ENCODE results near the gene PLEKHH3. TPM values are rescaled to one million over a fixed set of nuclear protein-coding genes. Genes with fewer than 3 reads are reported as not detected.

PLEKHH3 gene
- total RNA-seq, 3 donors from 2014 or later, result 15.4 to 32.2 (median 24.6) TPM

DNA sequence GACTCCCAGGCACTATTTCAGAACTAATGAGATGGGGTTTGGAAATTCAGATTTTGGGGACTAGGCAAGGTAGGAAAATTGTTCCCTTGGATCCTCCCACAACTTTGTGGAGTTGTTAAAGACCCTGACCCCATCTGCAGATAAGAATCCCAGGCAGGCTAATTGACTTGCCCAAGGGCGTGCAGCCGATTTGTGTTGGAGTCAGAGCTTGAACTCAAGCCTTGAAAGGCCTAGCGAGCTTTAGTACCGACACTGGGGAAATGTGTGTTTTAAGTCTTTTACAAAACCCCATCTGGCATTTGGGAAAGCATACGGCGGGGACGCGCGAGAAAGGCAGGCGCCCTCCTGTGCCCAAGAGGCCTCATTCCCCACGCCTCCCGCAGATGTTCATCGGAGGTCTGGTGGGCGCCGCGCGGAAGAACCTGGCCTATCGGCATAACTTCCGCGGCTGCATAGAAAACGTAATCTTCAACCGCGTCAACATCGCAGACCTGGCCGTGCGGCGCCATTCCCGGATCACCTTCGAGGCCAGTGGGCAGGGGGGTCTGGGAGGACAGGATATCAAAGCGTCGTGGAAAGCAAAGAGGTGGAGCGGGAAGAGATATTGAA is 9.8 kb upstream of the PLEKHH3 start:
- TF ChIP-seq POLR2A (IDR thresholded peaks at IDR 0.05), result no peak
- TF ChIP-seq, protein P1, sequence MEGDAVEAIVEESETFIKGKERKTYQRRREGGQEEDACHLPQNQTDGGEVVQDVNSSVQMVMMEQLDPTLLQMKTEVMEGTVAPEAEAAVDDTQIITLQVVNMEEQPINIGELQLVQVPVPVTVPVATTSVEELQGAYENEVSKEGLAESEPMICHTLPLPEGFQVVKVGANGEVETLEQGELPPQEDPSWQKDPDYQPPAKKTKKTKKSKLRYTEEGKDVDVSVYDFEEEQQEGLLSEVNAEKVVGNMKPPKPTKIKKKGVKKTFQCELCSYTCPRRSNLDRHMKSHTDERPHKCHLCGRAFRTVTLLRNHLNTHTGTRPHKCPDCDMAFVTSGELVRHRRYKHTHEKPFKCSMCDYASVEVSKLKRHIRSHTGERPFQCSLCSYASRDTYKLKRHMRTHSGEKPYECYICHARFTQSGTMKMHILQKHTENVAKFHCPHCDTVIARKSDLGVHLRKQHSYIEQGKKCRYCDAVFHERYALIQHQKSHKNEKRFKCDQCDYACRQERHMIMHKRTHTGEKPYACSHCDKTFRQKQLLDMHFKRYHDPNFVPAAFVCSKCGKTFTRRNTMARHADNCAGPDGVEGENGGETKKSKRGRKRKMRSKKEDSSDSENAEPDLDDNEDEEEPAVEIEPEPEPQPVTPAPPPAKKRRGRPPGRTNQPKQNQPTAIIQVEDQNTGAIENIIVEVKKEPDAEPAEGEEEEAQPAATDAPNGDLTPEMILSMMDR (IDR thresholded peaks at IDR 0.05), result no peak
- no peak for TF ChIP-seq POLR2AphosphoS5 (IDR thresholded peaks at IDR 0.05)
- H3K9me3 ChIP-seq, result no peaks in the 10 kb centered on the region
- H3K4me1 ChIP-seq, result peaks cover 0 to 5% of the 10 kb centered on the region in 2 donors
- H3K27me3 ChIP-seq, result no peaks in the 10 kb centered on the region
- intact Hi-C loops (cut with DNase I; ENCODE audit: low total_unique reads), result no loop called here
- H3K36me3 ChIP-seq, result no peaks in the 10 kb centered on the region
- DNase-seq (ENCODE audit: low spot score in 2 of 2), result no peak
- no peak overlapping the region for H3K27ac ChIP-seq
- H3K4me3 ChIP-seq, result no peak overlapping the region

DNA sequence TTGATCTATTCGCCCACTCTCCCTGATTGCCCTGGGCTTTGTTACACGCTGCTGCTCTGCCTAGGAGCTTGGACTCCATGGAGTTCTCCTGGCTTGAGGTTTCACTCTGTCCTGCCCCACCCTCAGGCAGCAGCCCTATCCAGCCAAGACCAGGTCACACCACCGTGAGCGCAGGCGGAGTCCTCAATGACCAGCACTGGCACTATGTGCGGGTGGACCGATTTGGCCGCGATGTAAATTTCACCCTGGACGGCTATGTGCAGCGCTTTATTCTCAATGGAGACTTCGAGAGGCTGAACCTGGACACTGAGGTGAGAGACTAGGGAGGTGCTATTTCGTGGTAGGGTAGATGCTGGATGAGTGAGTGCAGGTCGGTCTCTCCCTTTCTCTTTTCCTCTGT is 9.0 kb upstream of the PLEKHH3 start:
- Histone ChIP-seq H3K4me3 (no peak overlapping the region), H3K9me3 (no peaks in the 10 kb centered on the region), H3K4me1 (peaks cover 0 to 5% of the 10 kb centered on the region in 2 donors), H3K36me3 (no peaks in the 10 kb centered on the region), H3K27me3 (no peaks in the 10 kb centered on the region), H3K27ac (no peak overlapping the region)
- no peak for DNase-seq (ENCODE audit: low spot score in 2 of 2)
- TF ChIP-seq, protein P1 (IDR thresholded peaks at IDR 0.05), result no peak
- TF ChIP-seq POLR2AphosphoS5 (IDR thresholded peaks at IDR 0.05), result no peak
- TF ChIP-seq POLR2A (IDR thresholded peaks at IDR 0.05), result no peak
- intact Hi-C loops (cut with DNase I; ENCODE audit: low total_unique reads), result no loop called here

DNA sequence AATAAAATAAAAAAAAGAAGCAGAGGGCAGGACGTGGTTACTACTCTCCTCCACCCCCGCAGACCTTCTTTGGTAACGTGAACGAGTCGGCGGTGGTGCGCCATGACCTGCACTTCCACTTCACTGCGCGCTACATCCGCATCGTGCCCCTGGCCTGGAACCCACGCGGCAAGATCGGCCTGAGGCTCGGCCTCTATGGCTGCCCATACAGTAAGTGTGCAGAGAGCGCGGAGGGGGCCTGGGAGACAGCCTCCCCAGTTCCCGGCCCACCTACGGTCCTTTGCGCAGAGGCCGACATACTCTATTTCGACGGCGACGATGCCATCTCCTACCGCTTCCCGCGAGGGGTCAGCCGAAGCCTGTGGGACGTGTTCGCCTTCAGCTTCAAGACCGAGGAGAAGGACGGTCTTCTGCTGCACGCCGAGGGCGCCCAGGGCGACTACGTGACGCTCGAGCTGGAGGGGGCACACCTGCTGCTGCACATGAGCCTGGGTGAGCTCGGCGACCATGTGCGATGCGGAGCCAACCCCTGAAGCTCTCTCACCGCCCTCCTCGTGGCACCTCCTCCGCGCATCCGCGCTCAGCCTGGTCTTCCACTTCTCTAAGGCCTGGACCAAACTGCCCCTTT is 8.2 kb upstream of the PLEKHH3 start:
- no peak overlapping the region for H3K27ac ChIP-seq
- no peak for DNase-seq (ENCODE audit: low spot score in 2 of 2)
- no peaks in the 10 kb centered on the region for H3K9me3 ChIP-seq
- H3K4me1 ChIP-seq, result peaks cover 0 to 8% of the 10 kb centered on the region in 2 donors
- intact Hi-C loops (cut with DNase I; ENCODE audit: low total_unique reads), result no loop called here
- no peaks in the 10 kb centered on the region for H3K27me3 ChIP-seq
- no peak overlapping the region for H3K4me3 ChIP-seq
- TF ChIP-seq POLR2A (IDR thresholded peaks at IDR 0.05), result no peak
- TF ChIP-seq POLR2AphosphoS5 (IDR thresholded peaks at IDR 0.05), result no peak
- TF ChIP-seq, protein P1 (IDR thresholded peaks at IDR 0.05), result no peak
- no peaks in the 10 kb centered on the region for H3K36me3 ChIP-seq

DNA sequence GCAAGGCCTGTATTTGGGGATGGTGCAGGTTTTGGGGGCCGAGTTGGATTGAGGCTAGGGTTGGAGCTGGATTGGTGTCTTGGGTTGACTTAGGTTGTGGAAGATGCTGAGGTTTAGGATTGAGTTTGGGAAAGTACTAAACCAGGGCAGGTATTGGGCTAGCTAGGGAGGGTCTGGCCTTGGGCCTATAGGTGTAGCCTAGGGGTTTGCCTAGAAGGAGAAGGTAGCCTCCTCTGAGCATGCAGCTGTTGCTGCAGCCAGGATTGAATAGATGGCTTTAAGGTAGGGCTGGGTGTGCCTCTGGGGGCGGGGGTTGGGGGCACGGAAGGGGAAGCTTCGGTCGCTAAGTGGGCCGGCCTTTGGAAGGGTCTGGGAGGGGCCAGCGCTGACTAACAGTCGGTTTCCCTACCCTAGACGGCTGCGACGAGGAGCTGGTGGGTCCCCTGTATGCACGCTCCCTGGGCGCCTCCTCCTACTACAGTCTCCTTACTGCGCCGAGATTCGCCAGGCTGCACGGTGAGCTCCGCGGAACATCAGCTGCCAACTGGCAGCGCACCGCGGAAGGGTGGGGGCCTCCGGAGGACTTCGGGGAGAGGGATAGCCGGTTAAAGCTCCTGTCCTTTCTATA is 6.7 kb upstream of the PLEKHH3 start:
- no peaks in the 10 kb centered on the region for H3K9me3 ChIP-seq
- intact Hi-C loops (cut with DNase I; ENCODE audit: low total_unique reads), result no loop called here
- no peak for DNase-seq (ENCODE audit: low spot score in 2 of 2)
- peak overlapping the region in 1 of 2 donors; percentile 78 for H3K27ac ChIP-seq
- TF ChIP-seq, protein P1 (IDR thresholded peaks at IDR 0.05), result no peak
- TF ChIP-seq POLR2A (IDR thresholded peaks at IDR 0.05) (no peak), POLR2AphosphoS5 (IDR thresholded peaks at IDR 0.05) (no peak)
- H3K4me1 ChIP-seq, result peaks cover 5 to 19% of the 10 kb centered on the region in 2 donors
- H3K27me3 ChIP-seq, result no peaks in the 10 kb centered on the region
- H3K36me3 ChIP-seq, result no peaks in the 10 kb centered on the region
- peak overlapping the region; percentile 47 to 73 (median 48) for H3K4me3 ChIP-seq

All from breast epithelium (tissue), 4 donors.